Activated T-cell treated with anti-CD3 and anti-CD28 coated beads, Interleukin-2, amount 50 U/mL, for 24 hours (primary cell): ENCODE data around the gene PPDPF.

ENCODE experiments used
- DNase-seq: peaks from one replicate; pipeline ENCODE4 v3.0.0-alpha.2; 2020
- H3K27ac Mint-ChIP-seq: 2 replicates; pipeline ENCODE4 v1.8.0; 2020; ENCODE audit warnings: mild to moderate bottlenecking, mixed read lengths
- H3K27me3 Mint-ChIP-seq: 2 replicates; pipeline ENCODE4 v1.8.0; 2020; ENCODE audit warnings: mixed read lengths
- H3K36me3 Mint-ChIP-seq: 2 replicates; pipeline ENCODE4 v1.8.0; 2020; ENCODE audit warnings: low read depth, mixed read lengths
- H3K4me1 Mint-ChIP-seq: 2 replicates; pipeline ENCODE4 v1.8.0; 2020; ENCODE audit warnings: low read depth, mixed read lengths
- H3K4me3 Mint-ChIP-seq: 2 replicates; pipeline ENCODE4 v1.8.0; 2020; ENCODE audit warnings: mild to moderate bottlenecking, moderate library complexity, mixed read lengths
- H3K9me3 Mint-ChIP-seq: 2 replicates; pipeline ENCODE4 v1.8.0; 2020; ENCODE audit warnings: mixed read lengths

The PPDPF gene

DNA sequence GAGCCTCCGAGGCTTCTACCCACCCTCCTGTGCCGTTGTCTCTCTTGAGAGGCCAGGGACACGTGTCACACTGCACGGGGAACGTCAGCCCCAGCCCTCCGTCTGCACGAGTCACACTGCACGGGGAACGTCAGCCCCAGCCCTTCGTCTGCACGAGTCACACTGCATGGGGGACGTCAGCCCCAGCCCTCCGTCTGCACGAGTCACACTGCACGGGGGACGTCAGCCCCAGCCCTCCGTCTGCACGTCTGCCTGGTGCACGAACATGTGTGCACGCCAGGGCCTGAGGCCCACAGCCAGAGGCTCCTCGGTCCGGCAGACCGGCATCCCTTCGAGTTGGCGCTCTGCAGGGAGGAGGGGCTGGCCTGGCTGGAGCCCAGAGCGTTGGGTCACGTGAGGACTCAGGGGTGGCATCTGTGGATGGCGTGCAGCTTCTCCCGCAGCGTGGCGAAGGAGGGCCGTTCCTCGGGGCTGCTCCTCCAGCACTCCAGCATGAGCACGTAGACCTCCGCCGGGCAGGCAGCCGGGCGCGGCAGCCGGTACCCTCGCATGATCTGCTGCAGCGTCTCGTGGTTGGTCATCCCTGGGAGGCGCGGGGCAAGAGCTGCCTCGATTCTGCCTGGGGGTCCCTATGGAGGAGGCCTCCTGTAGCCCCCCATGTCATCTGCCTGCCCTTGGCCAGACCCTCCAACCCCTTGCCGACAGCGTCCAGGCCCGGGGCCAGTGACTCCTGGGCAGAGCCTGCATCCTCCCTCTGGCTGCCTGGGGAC lies 20.0 kb downstream of the PPDPF start:
- Mint-ChIP-seq H3K9me3 (no peaks in the 10 kb centered on the region), H3K4me1 (peaks cover 19% of the 10 kb centered on the region), H3K36me3 (no peaks in the 10 kb centered on the region), H3K27me3 (no peaks in the 10 kb centered on the region), H3K4me3 (no peak overlapping the region), H3K27ac (no peak overlapping the region)
- DNase-seq: no peak

- Mint-ChIP-seq H3K4me1 (peaks cover 17% of the 10 kb centered on the region), H3K27me3 (no peaks in the 10 kb centered on the region), H3K9me3 (no peaks in the 10 kb centered on the region)
Observed at GRCh38 chr20:63541371-63541770, 20.8 kb downstream of the PPDPF start.

GRCh38 chr20:63542031-63542559 lies 21.5 kb downstream of the PPDPF start:
- Mint-ChIP-seq H3K4me3 (no peak overlapping the region), H3K36me3 (no peaks in the 10 kb centered on the region), H3K4me1 (peaks cover 14% of the 10 kb centered on the region), H3K27me3 (no peaks in the 10 kb centered on the region), H3K27ac (no peak overlapping the region), H3K9me3 (no peaks in the 10 kb centered on the region)
- DNase-seq: no peak

More at GRCh38 chr20:63541371-63541770, 20.8 kb downstream of the PPDPF start:
- no peak for DNase-seq
- H3K4me3 Mint-ChIP-seq: no peak overlapping the region
- no peaks in the 10 kb centered on the region for H3K36me3 Mint-ChIP-seq
- no peak overlapping the region for H3K27ac Mint-ChIP-seq

- H3K9me3 Mint-ChIP-seq: no peaks in the 10 kb centered on the region
- no peak overlapping the region for H3K27ac Mint-ChIP-seq
- peaks cover 12% of the 10 kb centered on the region for H3K4me1 Mint-ChIP-seq
- H3K4me3 Mint-ChIP-seq: no peak overlapping the region
- H3K27me3 Mint-ChIP-seq: no peaks in the 10 kb centered on the region
- no peaks in the 10 kb centered on the region for H3K36me3 Mint-ChIP-seq
- no peak for DNase-seq
Observed at GRCh38 chr20:63542696-63543095, 22.1 kb downstream of the PPDPF start.

GRCh38 chr20:63543131-63543530 lies 22.6 kb downstream of the PPDPF start:
- no peak overlapping the region for H3K4me3 Mint-ChIP-seq
- no peaks in the 10 kb centered on the region for H3K36me3 Mint-ChIP-seq
- no peak for DNase-seq
- no peaks in the 10 kb centered on the region for H3K27me3 Mint-ChIP-seq
- H3K27ac Mint-ChIP-seq: no peak overlapping the region
- H3K4me1 Mint-ChIP-seq: peaks cover 10% of the 10 kb centered on the region
- H3K9me3 Mint-ChIP-seq: no peaks in the 10 kb centered on the region

DNA sequence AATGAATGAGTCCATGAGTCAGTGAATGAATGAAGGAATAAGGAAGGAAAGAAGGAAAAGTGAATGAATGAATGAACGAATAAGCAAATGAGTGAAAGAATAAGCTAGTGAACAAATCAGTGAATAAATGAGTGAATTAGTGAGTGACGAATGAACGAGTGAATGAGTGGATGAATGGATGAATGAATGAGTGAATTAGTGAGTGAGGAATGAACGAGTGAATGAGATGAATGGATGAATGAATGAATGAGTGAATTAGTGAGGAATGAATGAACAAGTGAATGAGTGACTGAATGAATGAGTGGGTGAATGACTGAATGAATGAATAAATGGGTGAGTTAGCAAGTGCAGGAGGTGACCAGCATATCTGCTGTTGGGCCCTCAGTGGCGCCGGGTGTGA lies 23.2 kb downstream of the PPDPF start:
- H3K9me3 Mint-ChIP-seq: no peaks in the 10 kb centered on the region
- H3K4me1 Mint-ChIP-seq: peaks cover 5% of the 10 kb centered on the region
- no peaks in the 10 kb centered on the region for H3K27me3 Mint-ChIP-seq
- H3K27ac Mint-ChIP-seq: no peak overlapping the region
- H3K4me3 Mint-ChIP-seq: no peak overlapping the region
- H3K36me3 Mint-ChIP-seq: no peaks in the 10 kb centered on the region
- DNase-seq: no peak

GRCh38 chr20:63544241-63544957 lies 23.8 kb downstream of the PPDPF start:
- no peak for DNase-seq
- Mint-ChIP-seq H3K27ac (no peak overlapping the region), H3K9me3 (no peaks in the 10 kb centered on the region), H3K4me1 (peaks cover 5% of the 10 kb centered on the region), H3K36me3 (no peaks in the 10 kb centered on the region), H3K27me3 (peaks cover 3% of the 10 kb centered on the region), H3K4me3 (no peak overlapping the region)

DNA sequence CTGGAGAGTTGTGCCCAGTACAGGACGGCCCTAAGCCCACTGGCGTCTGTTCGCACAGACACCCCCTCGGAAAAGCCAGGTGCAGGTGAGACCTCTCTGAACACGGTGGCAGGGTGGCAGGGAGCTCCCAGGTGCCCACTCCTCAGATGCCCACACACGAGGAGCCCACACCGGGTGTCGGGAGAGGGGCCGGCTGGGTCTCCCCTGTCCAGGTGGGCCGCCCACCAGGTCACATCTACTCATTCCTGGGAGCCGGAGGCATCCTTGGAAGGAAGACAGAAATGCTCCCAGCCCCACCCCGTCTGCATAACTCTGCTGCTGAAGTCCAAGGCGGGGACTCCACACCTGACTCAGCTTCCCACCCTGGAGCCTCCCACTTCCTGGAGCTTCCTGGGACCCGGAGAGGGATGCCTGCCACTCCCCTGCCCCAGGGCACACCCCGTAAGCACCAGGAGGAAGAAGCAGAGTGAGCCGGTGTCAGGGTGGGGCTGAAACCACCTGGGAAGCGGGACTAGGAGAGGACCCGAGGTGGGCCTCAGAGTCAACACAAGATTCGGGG lies 24.5 kb downstream of the PPDPF start:
- Mint-ChIP-seq H3K36me3 (no peaks in the 10 kb centered on the region), H3K27ac (no peak overlapping the region), H3K27me3 (peaks cover 5% of the 10 kb centered on the region), H3K4me1 (peaks cover 4% of the 10 kb centered on the region), H3K9me3 (no peaks in the 10 kb centered on the region), H3K4me3 (no peak overlapping the region)
- no peak for DNase-seq

DNA sequence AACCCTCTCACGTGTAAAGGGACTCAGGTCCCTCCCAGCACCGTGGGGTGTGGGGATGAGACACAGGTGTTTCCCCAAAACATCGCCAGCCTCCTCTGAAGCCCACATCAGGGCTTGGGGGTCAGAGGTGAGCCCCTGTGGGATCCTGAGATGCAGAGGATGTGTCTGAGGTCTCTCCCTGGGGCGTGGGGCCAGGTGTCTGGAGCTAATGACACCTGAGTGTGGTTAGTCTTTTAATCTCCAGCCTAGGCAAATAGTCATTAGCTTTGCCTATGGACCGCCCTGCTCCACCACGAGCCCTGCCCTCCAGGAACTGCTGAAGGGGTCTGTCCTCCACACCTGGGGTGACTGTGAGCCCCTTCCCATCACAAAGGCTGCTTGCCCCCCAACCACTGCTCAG lies 25.2 kb downstream of the PPDPF start:
- DNase-seq: no peak
- no peak overlapping the region for H3K4me3 Mint-ChIP-seq

GRCh38 chr20:63546256-63546955 lies 25.8 kb downstream of the PPDPF start:
- Mint-ChIP-seq H3K4me1 (no peaks in the 10 kb centered on the region), H3K27me3 (peaks cover 5% of the 10 kb centered on the region), H3K27ac (no peak overlapping the region), H3K9me3 (no peaks in the 10 kb centered on the region), H3K36me3 (no peaks in the 10 kb centered on the region), H3K4me3 (no peak overlapping the region)
- no peak for DNase-seq

More for the DNA sequence above, 25.2 kb downstream of the PPDPF start:
- Mint-ChIP-seq H3K27ac (no peak overlapping the region), H3K4me1 (no peaks in the 10 kb centered on the region), H3K36me3 (no peaks in the 10 kb centered on the region), H3K9me3 (no peaks in the 10 kb centered on the region), H3K27me3 (peaks cover 5% of the 10 kb centered on the region)

- H3K4me1 Mint-ChIP-seq: peaks cover under 1% of the 10 kb centered on the region
- no peaks in the 10 kb centered on the region for H3K36me3 Mint-ChIP-seq
- H3K27ac Mint-ChIP-seq: no peak overlapping the region
- H3K9me3 Mint-ChIP-seq: no peaks in the 10 kb centered on the region
- H3K4me3 Mint-ChIP-seq: no peak overlapping the region
- no peak for DNase-seq
- peaks cover 5% of the 10 kb centered on the region for H3K27me3 Mint-ChIP-seq
Observed at GRCh38 chr20:63546956-63547724, 26.6 kb downstream of the PPDPF start.

DNA sequence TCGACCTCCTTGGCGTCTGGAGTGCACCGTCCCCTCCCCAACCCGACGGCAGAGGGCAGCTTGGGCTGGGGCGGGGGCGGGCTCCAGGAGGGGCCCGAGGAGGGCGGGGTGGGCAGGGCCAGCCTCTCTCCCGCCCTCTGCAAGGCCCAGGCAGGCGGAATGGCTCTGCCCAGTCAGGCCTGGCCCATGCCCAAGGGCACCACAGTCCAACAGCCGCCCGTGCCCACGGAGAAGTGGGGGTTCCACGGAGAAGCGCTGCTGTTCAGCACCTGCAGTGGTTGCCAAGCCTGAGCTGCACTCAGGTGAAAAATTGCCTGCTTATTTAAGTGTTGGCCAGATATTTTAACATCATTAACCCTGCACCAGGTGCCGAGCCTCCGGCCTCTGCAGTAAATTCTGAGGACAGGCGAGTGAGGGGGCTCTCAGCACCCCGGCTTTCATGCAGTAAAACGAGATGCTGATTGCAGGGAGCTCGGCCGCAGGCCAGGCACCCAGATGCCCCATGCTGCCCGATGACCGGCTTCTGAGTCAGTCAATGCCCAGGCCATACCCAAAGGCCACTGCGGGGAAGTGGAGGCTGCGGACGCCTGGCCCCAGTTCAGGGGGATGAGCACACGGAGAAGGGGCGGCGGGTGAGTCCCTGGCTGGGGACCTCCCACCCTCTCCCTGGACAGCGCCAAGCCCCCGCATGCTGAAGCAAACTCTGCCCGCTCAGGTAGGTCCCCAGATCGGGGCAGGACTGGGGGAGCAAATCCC lies 27.3 kb downstream of the PPDPF start, which contains the start of gene SRMS:
Gene SRMS (minus strand): TSS at position 25 of the 756 bp plus-strand sequence. CDS start 286 bp downstream, outside the sequence.
- H3K27ac Mint-ChIP-seq: no peak within 1 kb of the TSS
- no peaks in the 10 kb centered on the region for H3K9me3 Mint-ChIP-seq
- H3K4me1 Mint-ChIP-seq: peaks cover 8% of the 10 kb centered on the region
- H3K4me3 Mint-ChIP-seq: no peak within 1 kb of the TSS
- no peak for DNase-seq
- no peaks in the 10 kb centered on the region for H3K36me3 Mint-ChIP-seq
- H3K27me3 Mint-ChIP-seq: peaks cover 5% of the 10 kb centered on the region

- Mint-ChIP-seq H3K27ac (no peak overlapping the region), H3K4me3 (no peak overlapping the region)
Observed at GRCh38 chr20:63548542-63548941, 28.0 kb downstream of the PPDPF start.

More at GRCh38 chr20:63548542-63548941, 28.0 kb downstream of the PPDPF start:
- no peak for DNase-seq
- H3K27me3 Mint-ChIP-seq: peaks cover 5% of the 10 kb centered on the region
- no peaks in the 10 kb centered on the region for H3K9me3 Mint-ChIP-seq
- H3K36me3 Mint-ChIP-seq: no peaks in the 10 kb centered on the region
- H3K4me1 Mint-ChIP-seq: peaks cover 11% of the 10 kb centered on the region
